Thoracic aorta (tissue), 2 donors: Measurements from ENCODE around the gene CELSR2. TPM values are rescaled to one million over a fixed set of nuclear protein-coding genes. Genes with fewer than 3 reads are reported as not detected.

Source experiments
- ATAC-seq: fragments of 150-250 bp; one replicate; pipeline ENCODE4 v1.8.0; 2017; ENCODE audit warnings: low read depth; ENCODE audit not compliant: insufficient number of reproducible peaks, low FRiP score
- DNase-seq: peaks from one replicate; pipeline ENCODE4 v3.0.0-alpha.2; 2020; ENCODE audit warnings: low spot score
- H3K27ac ChIP-seq, 2 donors: fragments of 200-600 bp; sonication (generic); 1 replicate in 1 of 2; 2 replicates in 1 of 2; pipeline ENCODE4 v1.5.1; 2016; ENCODE audit warnings: mild to moderate bottlenecking in 2 of 2, moderate library complexity in 2 of 2
- H3K27me3 ChIP-seq: fragments of 200-600 bp; sonication (generic); replicated peaks from 2 replicates; pipeline ENCODE4 v1.6.0; 2016; ENCODE audit warnings: mild to moderate bottlenecking; ENCODE audit not compliant: insufficient read depth
- H3K36me3 ChIP-seq: fragments of 200-600 bp; sonication (generic); one replicate; pipeline ENCODE4 v1.5.1; 2016
- H3K4me1 ChIP-seq, 2 donors: fragments of 200-600 bp; sonication (generic); 1 replicate in 1 of 2; 2 replicates in 1 of 2; pipeline versions ENCODE4 v1.5.1 to v1.6.0; 2016; ENCODE audit warnings: low read depth in 2 of 2, mild to moderate bottlenecking in 1 of 2; ENCODE audit not compliant: control insufficient read depth in 1 of 2
- H3K4me3 ChIP-seq: fragments of 200-600 bp; sonication (generic); 2 replicates; pipeline ENCODE4 v1.5.1; 2016; ENCODE audit warnings: mild to moderate bottlenecking
- H3K9me3 ChIP-seq: fragments of 200-600 bp; sonication (generic); 2 replicates; pipeline ENCODE4 v1.5.1; 2016
- CTCF ChIP-seq: fragments of 200-600 bp; sonication (generic); IDR thresholded peaks from one replicate; pipeline ENCODE4 v1.5.1; 2019; ENCODE audit warnings: antibody characterized with exemption
- total RNA-seq, 2 donors: library from RNA; depleted of rRNA; stranded (reverse); fragments of >200 nt; gene quantifications; one replicate each; pipeline versions ENCODE4 v1.1.0 to v1.2.3, GENCODE V29; 2016

The CELSR2 gene
- total RNA-seq, 2 donors from 2014 or later = 4.0 to 10.0 TPM

GRCh38 chr1:109272831-109273547 is 23.6 kb downstream of the CELSR2 start:
- Histone ChIP-seq H3K27me3 (no peaks in the 10 kb centered on the region), H3K9me3 (no peaks in the 10 kb centered on the region), H3K36me3 (no peaks in the 10 kb centered on the region), H3K4me1 (peaks cover 0 to 23% of the 10 kb centered on the region in 2 donors), H3K27ac (no peak overlapping the region), H3K4me3 (no peak overlapping the region)
- DNase-seq (no peak), ATAC-seq (no peak)
- TF ChIP-seq CTCF = no peak

GRCh38 chr1:109273570-109274288 is 24.4 kb downstream of the CELSR2 start:
- ATAC-seq = no peak
- DNase-seq = no peak
- Histone ChIP-seq H3K4me1 (peaks cover 0 to 23% of the 10 kb centered on the region in 2 donors), H3K36me3 (no peaks in the 10 kb centered on the region), H3K4me3 (no peak overlapping the region), H3K27me3 (no peaks in the 10 kb centered on the region), H3K27ac (no peak overlapping the region), H3K9me3 (no peaks in the 10 kb centered on the region)
- no peak for TF ChIP-seq CTCF

DNA sequence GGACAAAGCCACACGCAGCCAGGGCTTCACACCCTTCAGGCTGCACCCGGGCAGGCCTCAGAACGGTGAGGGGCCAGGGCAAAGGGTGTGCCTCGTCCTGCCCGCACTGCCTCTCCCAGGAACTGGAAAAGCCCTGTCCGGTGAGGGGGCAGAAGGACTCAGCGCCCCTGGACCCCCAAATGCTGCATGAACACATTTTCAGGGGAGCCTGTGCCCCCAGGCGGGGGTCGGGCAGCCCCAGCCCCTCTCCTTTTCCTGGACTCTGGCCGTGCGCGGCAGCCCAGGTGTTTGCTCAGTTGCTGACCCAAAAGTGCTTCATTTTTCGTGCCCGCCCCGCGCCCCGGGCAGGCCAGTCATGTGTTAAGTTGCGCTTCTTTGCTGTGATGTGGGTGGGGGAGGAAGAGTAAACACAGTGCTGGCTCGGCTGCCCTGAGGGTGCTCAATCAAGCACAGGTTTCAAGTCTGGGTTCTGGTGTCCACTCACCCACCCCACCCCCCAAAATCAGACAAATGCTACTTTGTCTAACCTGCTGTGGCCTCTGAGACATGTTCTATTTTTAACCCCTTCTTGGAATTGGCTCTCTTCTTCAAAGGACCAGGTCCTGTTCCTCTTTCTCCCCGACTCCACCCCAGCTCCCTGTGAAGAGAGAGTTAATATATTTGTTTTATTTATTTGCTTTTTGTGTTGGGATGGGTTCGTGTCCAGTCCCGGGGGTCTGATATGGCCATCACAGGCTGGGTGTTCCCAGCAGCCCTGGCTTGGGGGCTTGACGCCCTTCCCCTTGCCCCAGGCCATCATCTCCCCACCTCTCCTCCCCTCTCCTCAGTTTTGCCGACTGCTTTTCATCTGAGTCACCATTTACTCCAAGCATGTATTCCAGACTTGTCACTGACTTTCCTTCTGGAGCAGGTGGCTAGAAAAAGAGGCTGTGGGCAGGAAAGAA is 25.5 kb downstream of the CELSR2 start:
- Histone ChIP-seq H3K4me1 (peaks cover 0 to 23% of the 10 kb centered on the region in 2 donors), H3K9me3 (no peaks in the 10 kb centered on the region), H3K4me3 (no peak overlapping the region), H3K27ac (no peak overlapping the region), H3K27me3 (no peaks in the 10 kb centered on the region), H3K36me3 (no peaks in the 10 kb centered on the region)
- DNase-seq (no peak), ATAC-seq (no peak)
- TF ChIP-seq CTCF = no peak

DNA sequence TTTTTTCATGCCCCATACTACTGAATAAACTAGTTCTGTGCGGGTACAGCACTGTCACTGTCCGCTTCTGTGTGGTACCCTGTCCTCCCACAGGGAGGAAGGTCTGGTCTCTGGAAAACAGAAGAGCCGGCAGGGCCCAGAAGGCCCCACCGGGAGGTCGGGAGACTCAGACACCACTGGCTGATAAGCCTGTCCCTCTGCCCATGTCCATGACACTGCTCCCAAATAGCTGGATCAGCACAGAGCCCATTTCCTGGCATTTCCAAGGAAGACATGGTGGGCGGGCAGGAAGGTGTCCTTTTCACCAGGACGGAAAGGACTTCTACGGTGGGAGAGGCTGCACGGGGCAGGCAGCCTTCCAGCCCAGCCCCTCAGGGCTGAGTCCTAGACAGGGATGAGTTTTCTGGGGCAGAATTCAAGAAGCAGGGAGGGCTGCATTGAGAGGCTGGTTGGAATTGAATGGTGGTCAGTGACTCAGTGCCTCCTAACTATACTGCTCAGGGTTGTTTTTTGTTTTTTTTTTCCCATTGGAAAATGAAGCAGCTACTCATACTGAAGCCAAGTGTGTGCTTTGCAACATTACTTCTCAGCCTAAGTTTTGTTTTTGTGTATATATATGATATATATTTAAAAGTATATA is 26.5 kb downstream of the CELSR2 start:
- Histone ChIP-seq H3K4me3 (no peak overlapping the region), H3K27me3 (no peaks in the 10 kb centered on the region), H3K36me3 (no peaks in the 10 kb centered on the region), H3K9me3 (no peaks in the 10 kb centered on the region), H3K27ac (no peak overlapping the region), H3K4me1 (peaks cover 0 to 23% of the 10 kb centered on the region in 2 donors)
- TF ChIP-seq CTCF = no peak
- ATAC-seq = no peak
- no peak for DNase-seq
